GM19397 (cell line): Measurements from ENCODE around the gene RSPH9.
"Not testable (repeated sequence)": the region's sequence is repeated elsewhere in the genome, so short reads cannot be mapped to it uniquely, and the experiment has no call there.

Source experiments
- ATAC-seq: cut with Tn5 transposase; IDR thresholded peaks from one replicate; pipeline ENCODE4 v1.9.1; 2021; ENCODE audit warnings: mild to moderate bottlenecking, moderate library complexity; ENCODE audit not compliant: unreplicated experiment

RSPH9 gene

GRCh38 chr6:43628393-43629103 is 16.3 kb upstream of the RSPH9 start:
- ATAC-seq = peak; percentile 20

GRCh38 chr6:43629104-43629504 is 15.7 kb upstream of the RSPH9 start, which contains the start of gene GTPBP2:
TSS of gene GTPBP2 (minus strand) at chr6:43629264. CDS start at chr6:43629162, 102 bp downstream.
- ATAC-seq = peak; percentile 86

GRCh38 chr6:43629505-43630300 is 15.1 kb upstream of the RSPH9 start:
- ATAC-seq = peak; percentile 47

GRCh38 chr6:43630980-43631619 is 13.7 kb upstream of the RSPH9 start:
- ATAC-seq = no peak

DNA sequence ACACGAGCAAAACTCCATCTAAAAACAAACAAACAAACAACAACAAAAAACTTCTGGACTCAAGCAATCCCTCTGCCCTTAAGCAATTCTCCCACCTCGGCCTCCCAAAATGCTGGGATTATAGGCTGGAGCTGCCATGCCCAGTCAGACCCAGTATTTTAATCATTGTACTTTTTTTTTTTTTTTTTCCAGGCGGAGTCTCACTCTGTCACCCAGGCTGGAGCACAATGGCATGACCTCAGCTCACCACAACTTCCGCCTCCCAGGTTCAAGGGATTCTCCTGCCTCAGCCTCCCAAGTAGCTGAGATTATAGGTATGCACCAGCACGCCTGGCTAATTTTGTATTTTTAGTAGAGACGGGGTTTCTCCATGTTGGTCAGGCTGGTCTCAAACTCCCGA is 11.8 kb upstream of the RSPH9 start:
- not testable (repeated sequence) for ATAC-seq

DNA sequence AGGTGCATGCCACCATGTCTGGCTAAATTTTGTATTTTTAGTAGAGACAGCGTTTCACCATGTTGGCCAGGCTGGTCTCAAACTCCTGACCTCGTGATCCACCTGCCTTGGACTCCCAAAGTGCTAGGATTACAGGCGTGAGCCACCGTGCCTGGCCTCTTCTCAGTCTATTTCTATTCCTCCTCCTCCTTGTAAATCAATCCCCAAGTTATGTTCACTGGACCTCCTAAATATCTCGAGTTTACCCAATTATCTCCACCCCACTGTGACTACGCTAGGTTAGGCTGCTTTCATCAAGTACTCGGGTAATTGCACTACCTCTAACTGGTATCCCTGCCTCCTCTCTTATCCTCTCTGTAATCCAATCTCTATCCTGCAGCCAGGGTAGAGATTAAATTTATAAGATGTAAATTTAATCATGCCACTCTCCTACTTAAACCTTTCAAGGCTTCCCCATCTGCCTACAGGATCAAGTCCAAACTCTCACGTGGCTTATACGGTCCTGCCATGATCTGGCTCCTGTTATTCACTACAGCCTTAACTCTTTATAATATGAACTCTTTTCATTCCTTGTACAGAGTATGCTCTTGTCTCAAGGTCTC is 10.0 kb upstream of the RSPH9 start:
- ATAC-seq = no peak

GRCh38 chr6:43635387-43636307 is 9.2 kb upstream of the RSPH9 start, which contains the start of gene MAD2L1BP:
TSS of gene MAD2L1BP (plus strand) at chr6:43635840. CDS start at chr6:43635876, 36 bp downstream.
- peak; percentile 89 for ATAC-seq

DNA sequence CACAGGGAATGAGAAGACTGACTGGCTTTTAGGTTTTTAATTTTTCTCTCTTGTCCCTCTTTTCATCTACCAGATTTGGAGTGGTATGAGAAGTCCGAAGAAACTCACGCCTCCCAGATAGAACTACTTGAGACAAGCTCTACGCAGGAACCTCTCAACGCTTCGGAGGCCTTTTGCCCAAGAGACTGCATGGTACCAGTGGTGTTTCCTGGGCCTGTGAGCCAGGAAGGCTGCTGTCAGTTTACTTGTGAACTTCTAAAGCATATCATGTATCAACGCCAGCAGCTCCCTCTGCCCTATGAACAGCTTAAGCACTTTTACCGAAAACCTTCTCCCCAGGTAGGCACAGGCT is 8.6 kb upstream of the RSPH9 start:
- no peak for ATAC-seq

DNA sequence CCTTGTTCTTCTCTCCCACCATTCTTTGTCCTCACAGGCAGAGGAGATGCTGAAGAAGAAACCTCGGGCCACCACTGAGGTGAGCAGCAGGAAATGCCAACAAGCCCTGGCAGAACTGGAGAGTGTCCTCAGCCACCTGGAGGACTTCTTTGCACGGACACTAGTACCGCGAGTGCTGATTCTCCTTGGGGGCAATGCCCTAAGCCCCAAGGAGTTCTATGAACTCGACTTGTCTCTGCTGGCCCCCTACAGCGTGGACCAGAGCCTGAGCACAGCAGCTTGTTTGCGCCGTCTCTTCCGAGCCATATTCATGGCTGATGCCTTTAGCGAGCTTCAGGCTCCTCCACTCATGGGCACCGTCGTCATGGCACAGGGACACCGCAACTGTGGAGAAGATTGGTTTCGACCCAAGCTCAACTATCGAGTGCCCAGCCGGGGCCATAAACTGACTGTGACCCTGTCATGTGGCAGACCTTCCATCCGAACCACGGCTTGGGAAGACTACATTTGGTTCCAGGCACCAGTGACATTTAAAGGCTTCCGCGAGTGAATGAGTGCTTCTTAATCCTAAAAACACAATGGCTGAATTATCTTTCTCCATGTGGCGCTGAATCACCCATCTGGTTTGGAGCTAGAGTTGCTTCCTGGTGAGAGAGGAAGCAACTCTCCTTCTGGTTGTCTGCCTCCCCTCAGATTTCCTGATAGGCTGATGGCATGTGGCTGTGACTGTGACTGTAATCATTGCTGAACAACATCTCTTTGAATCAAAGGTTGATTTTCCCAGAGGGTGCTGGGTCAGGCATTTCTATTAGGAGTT is 4.6 kb upstream of the RSPH9 start:
- no peak for ATAC-seq

- no peak for ATAC-seq
Measured at GRCh38 chr6:43645613-43645964, 753 bp downstream of the RSPH9 start.

GRCh38 chr6:43647613-43648012 is 2.8 kb downstream of the RSPH9 start:
- no peak for ATAC-seq

GRCh38 chr6:43648248-43648647 is 3.4 kb downstream of the RSPH9 start:
- no peak for ATAC-seq

GRCh38 chr6:43652822-43653221 is 8.0 kb downstream of the RSPH9 start:
- not testable (repeated sequence) for ATAC-seq

DNA sequence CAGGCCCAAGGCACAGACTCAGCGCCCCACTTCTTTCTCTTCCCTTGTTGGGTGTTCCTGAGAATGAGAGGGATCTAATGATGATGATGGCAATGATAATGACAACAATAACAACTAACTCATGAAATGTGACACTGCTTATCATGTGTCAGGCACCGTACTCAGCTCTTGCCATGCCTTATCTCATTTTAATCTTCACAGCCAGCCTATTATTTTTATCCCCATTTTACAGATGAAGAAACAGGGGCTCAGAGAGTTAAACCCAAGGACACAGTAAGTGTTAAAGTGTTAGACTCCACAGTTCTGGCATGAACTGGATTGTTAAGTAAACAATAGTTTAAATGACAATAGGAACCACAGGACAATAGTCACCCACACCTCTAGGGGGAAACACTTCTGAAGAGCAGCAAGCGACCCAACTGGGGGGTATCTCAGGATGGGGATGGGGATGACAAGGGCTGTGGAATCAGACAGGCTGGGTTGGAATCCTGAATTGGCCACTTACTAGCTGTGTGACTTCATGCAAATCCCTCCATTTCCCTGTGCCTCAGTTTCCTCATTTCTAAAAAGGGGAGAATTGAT is 12.5 kb downstream of the RSPH9 start:
- ATAC-seq = no peak

DNA sequence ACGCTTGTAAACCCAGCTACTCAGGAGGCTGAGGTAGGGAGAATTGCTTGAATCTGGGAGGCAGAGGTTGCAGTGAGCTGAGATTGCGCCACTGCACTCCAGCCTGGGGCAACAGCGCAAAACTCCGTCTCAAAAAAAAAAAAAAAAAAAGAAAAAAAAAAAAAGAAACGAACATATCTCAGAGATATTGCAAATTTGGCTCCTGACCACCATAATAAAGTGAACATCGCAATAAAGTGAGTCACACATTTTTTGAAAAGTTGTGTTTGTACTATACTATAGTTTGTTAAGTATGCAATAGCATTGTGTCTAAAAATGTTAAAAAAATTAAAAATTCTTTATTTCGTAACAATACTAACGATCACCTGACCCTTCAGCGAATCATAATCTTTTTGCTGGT is 13.3 kb downstream of the RSPH9 start:
- no peak for ATAC-seq

- not testable (repeated sequence) for ATAC-seq
Measured at GRCh38 chr6:43662948-43663347, 18.1 kb downstream of the RSPH9 start.

DNA sequence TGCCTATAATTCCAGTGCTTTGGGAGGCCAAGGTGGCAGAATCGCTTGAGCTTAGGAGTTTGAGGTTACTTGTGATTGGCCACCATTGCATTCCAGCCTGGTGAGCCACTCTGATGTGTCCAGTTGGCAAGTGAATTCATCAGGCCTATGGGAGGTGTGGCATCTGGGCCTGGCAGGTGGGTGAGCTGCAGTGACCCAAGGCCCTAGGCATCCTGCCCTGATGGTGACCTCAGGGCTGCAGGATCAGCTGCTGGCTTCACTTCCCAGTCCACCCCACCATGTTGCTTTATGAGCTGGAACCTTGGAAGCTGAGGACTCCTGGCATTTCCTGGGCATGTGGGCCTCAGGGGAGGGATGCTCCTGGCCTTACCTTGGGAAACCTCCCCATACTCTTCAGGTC is 20.5 kb downstream of the RSPH9 start:
- no peak for ATAC-seq

DNA sequence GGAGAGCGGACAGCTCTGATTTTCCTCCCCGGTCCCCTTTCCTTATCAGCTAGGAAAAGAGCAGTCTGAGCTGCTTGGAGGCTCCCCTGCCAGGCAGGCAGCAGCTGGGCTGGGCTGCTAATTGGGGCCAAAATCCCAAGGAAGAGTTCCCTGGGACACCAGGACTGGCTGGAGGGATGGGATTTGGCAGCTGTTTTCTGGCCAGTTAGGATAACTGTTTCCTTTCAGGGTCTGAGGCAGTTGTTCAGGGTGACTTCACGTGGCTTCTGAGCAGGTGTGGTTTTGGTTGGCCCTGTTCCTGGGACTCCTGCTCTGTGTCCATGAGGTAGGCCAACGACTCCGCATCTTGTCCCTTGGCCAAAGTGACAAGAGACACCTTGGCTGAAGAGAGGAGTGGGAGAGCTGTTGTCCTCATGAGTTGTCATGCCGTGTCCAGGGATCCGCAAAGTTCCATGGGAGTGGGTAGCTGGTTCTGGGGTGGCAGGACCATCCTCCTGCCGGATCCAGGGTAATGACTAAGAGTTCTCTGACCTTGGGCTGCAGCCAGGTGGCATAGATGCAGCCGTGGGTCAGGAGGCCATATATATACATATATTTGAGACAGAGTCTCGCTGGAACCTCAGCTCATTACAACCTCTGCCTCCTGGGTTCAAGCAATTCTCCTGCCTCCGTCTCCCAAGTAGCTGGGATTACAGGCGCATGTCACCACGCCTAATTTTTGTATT is 21.5 kb downstream of the RSPH9 start:
- ATAC-seq = no peak
